ENCODE measurements around the gene MCOLN3.

GRCh38 chr1:85033221-85033620 lies 15.1 kb downstream of the MCOLN3 start:
- TF ChIP-seq CTCF (conservative IDR thresholded peaks at IDR 0.05; ENCODE audit: low read depth, low read length) (no peak), EZH2 (IDR thresholded peaks at IDR 0.05; ENCODE audit: low read length, unreplicated experiment) (no peak), EZH2phosphoT487 (IDR thresholded peaks at IDR 0.05; ENCODE audit: borderline replicate concordance, low read length) (no peak)

All from PC-3 (cell line).